H1 (cell line): ENCODE results near the gene SLC24A3. TPM values are rescaled to one million over a fixed set of nuclear protein-coding genes. Genes with fewer than 3 reads are reported as not detected.

Experiments used
- SP2 ChIP-seq: IDR thresholded peaks from 2 replicates; pipeline ENCODE4 v1.6.1; 2012; ENCODE audit warnings: mild to moderate bottlenecking, low read length, inconsistent platforms
- TCF12 ChIP-seq: IDR thresholded peaks from 2 replicates; pipeline ENCODE4 v1.6.1; 2011; ENCODE audit warnings: low read depth, mild to moderate bottlenecking, low read length
- polyA plus RNA-seq, 7 experiments: library from polyadenylated mRNA; depleted of rRNA in 3 of 7; stranded (reverse) in 5 of 7; unstranded in 2 of 7; fragments of >200 nt in 5 of 7; fragments of 200-250 nt in 2 of 7; gene quantifications; 1 replicate in 5 of 7; 2 replicates in 1 of 7; 4 replicates in 1 of 7; pipeline versions ENCODE4 v1.2.1 to v1.2.3, GENCODE V29; 2011 to 2013; ENCODE audit warnings: missing spikeins in 2 of 7, mixed read lengths in 2 of 7
- total RNA-seq: library from RNA; stranded (reverse); fragmentation: NEBNext Ultra II Directional; extraction: Animal tissue kit (Norgen Biotek cat#: 25700); gene quantifications from 2 replicates; pipeline ENCODE4 v1.2.1, GENCODE V29; 2021

Gene SLC24A3
- total and polyA plus RNA-seq, 2 of the 8 experiments (the other 6 are each of a cell fraction or from before 2014, with no cell fraction given) = 4.5 to 6.3 TPM

DNA sequence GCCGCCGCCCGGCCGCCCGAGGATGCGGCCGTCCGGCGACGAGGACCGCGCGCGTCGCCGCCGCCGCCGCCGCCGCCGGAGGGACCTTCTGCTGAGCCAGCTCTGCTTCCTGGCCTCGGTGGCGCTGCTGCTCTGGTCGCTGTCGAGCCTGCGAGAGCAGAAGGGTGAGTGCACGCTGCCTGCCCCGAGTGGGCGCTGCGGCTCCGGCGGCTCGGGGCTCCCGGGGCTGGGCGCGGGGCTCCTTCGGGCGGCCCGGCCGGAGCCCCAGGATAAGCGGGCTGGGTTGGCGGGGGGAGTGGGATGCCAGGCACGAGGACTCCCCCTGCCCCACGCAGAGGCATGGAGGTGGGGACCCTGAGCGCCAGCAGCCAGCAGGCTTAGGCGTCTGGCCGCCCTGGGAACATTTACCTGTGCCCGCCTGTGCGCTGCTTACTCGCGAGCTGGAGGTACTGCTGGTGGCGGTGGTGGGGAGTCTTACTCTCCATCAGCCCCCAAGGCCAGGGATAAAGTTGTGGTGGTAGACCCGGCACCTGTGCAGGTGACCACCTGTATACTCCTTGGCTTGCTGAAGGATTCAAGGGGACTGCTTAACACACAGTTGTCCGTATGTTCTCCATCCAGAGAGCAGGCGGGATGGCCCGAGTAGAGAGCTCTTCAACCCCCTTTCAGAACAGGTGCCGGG, 520 bp downstream of the SLC24A3 start (continued):
- TF ChIP-seq SP2 (no peak), TCF12 (no peak)
- TF ChIP-seq, all 59 proteins: peak for 13
